A549 (cell line): ENCODE results near the gene HOXA13. TPM values are rescaled to one million over a fixed set of nuclear protein-coding genes. Genes with fewer than 3 reads are reported as not detected.

Source experiments
- ATAC-seq, 2 experiments: fragments of 200-7000 bp in 1 of 2; fragments of >200 bp in 1 of 2; cut with Nextera tagmentation in 1 of 2; cut with Tn5 transposase in 1 of 2; 3 replicates each; pipeline versions ENCODE4 v1.8.0 to v1.9.1; 2018 to 2020; ENCODE audit warnings: mild to moderate bottlenecking in 1 of 2, moderate library complexity in 1 of 2
- CTCF ChIA-PET: fragments of 300-600 bp; sonication (Branson Sonifier 250); formaldehyde crosslinking; extraction: SDS; loops from one replicate; lab custom pipeline; 2021; ENCODE audit warnings: antibody characterized with exemption, inconsistent platforms; lab: Yijun Ruan, JAX
- POLR2A ChIA-PET: fragments of 350-600 bp; formaldehyde crosslinking; extraction: SDS; loops from one replicate; lab custom pipeline; 2021; ENCODE audit warnings: antibody characterized with exemption, inconsistent platforms; lab: Yijun Ruan, JAX
- DNase-seq, 2 experiments: peaks; one replicate each; pipeline versions ENCODE4 v3.0.0 to v3.0.0-alpha.2; 2011 to 2016; ENCODE audit warnings: low read depth in 1 of 2, low spot score in 1 of 2
- FAIRE-seq: peaks from 2 replicates; lab custom pipeline; 2011; peaks lifted over from hg19 to GRCh38; lab: Jason Lieb, UNC
- H3K27ac ChIP-seq, 2 experiments: fragments of >200 bp; sonication (Bioruptor Twin); formaldehyde crosslinking; 3 replicates each; pipeline ENCODE4 v1.5.1; 2016 to 2017
- H3K4me1 ChIP-seq: fragments of >200 bp; sonication (Bioruptor Twin); formaldehyde crosslinking; 3 replicates; pipeline ENCODE4 v1.6.1; 2016
- H3K4me2 ChIP-seq: fragments of >200 bp; sonication (Bioruptor Twin); formaldehyde crosslinking; 3 replicates; pipeline ENCODE4 v1.6.1; 2016
- H3K4me3 ChIP-seq: fragments of >200 bp; sonication (Bioruptor Twin); formaldehyde crosslinking; 3 replicates; pipeline ENCODE4 v1.5.1; 2016
- H3K9me3 ChIP-seq: fragments of >200 bp; sonication (Bioruptor Twin); formaldehyde crosslinking; 3 replicates; pipeline ENCODE4 v1.6.1; 2016
- BCL3 ChIP-seq: fragments of >200 bp; sonication (Bioruptor Twin); formaldehyde crosslinking; IDR thresholded peaks from 3 replicates; pipeline ENCODE4 v1.6.1; 2016
- BHLHE40 ChIP-seq: IDR thresholded peaks from 2 replicates; pipeline ENCODE4 v1.6.1; 2012; ENCODE audit warnings: low read depth, low read length, inconsistent platforms
- CEBPB ChIP-seq, 2 experiments: fragments of >200 bp in 1 of 2; sonication (Bioruptor Twin) in 1 of 2; formaldehyde crosslinking in 1 of 2; IDR thresholded peaks; 2 replicates each; pipeline ENCODE4 v1.6.1; 2012 to 2016
- CHD2 ChIP-seq: fragments of 150-350 bp; IDR thresholded peaks from 2 replicates; pipeline ENCODE4 v1.6.1; 2014; ENCODE audit warnings: low read length; ENCODE audit not compliant: partially characterized antibody
- CHD4 ChIP-seq: fragments of 200-600 bp; sonication (generic); IDR thresholded peaks from 2 replicates; pipeline ENCODE4 v1.6.1; 2016; ENCODE audit warnings: antibody characterized with exemption, mild to moderate bottlenecking, borderline replicate concordance
- CTCF ChIP-seq: fragments of >200 bp; sonication (Bioruptor Twin); formaldehyde crosslinking; IDR thresholded peaks from 3 replicates; pipeline ENCODE4 v1.5.1; 2016
- E2F6 ChIP-seq: IDR thresholded peaks from 2 replicates; pipeline ENCODE4 v1.6.1; 2012; ENCODE audit warnings: low read depth, borderline replicate concordance
- EHMT2 ChIP-seq: fragments of 200-600 bp; sonication (generic); IDR thresholded peaks from 2 replicates; pipeline ENCODE4 v1.6.1; 2016; ENCODE audit warnings: antibody characterized with exemption, low read depth, mild to moderate bottlenecking, moderate library complexity
- FOXS1 ChIP-seq: fragments of 250-450 bp; sonication (Bioruptor Pico); IDR thresholded peaks from 2 replicates; pipeline ENCODE4 v1.5.0; 2020; ENCODE audit warnings: mild to moderate bottlenecking, moderate library complexity
- HMGXB4 ChIP-seq: fragments of 250-450 bp; sonication (Bioruptor Pico); IDR thresholded peaks from 2 replicates; pipeline ENCODE4 v1.5.0; 2021; ENCODE audit warnings: mild to moderate bottlenecking, moderate library complexity, borderline replicate concordance
- HOXB13 ChIP-seq: fragments of 250-450 bp; sonication (Bioruptor Pico); IDR thresholded peaks from 2 replicates; pipeline ENCODE4 v1.5.0; 2020; ENCODE audit warnings: low read depth, mild to moderate bottlenecking, moderate library complexity
- JUN ChIP-seq, 2 experiments: fragments of >200 bp; sonication (Bioruptor Twin); formaldehyde crosslinking; IDR thresholded peaks; 2 replicates in 1 of 2; 3 replicates in 1 of 2; pipeline ENCODE4 v1.6.1; 2016 to 2017
- RARB ChIP-seq: fragments of 250-450 bp; sonication (Bioruptor Pico); IDR thresholded peaks from 2 replicates; pipeline ENCODE4 v1.8.0; 2021; ENCODE audit warnings: mild to moderate bottlenecking, moderate library complexity
- REST ChIP-seq: fragments of 200-600 bp; sonication (generic); IDR thresholded peaks from 2 replicates; pipeline ENCODE4 v1.6.1; 2016; ENCODE audit warnings: antibody characterized with exemption, mild to moderate bottlenecking, moderate library complexity
- SMC3 ChIP-seq: fragments of >200 bp; sonication (Bioruptor Twin); formaldehyde crosslinking; IDR thresholded peaks from 3 replicates; pipeline ENCODE4 v1.6.1; 2018; ENCODE audit warnings: inconsistent platforms
- SREBF2 ChIP-seq: fragments of 450-650 bp; IDR thresholded peaks from 2 replicates; pipeline ENCODE4 v1.6.1; 2014; ENCODE audit warnings: mild to moderate bottlenecking, moderate library complexity
- TFCP2L1 ChIP-seq: fragments of 250-450 bp; sonication (Bioruptor Pico); IDR thresholded peaks from 2 replicates; pipeline ENCODE4 v1.5.0; 2021; ENCODE audit warnings: mild to moderate bottlenecking
- TP53 ChIP-seq: fragments of 250-450 bp; sonication (Bioruptor Pico); IDR thresholded peaks from 2 replicates; pipeline ENCODE4 v1.5.0; 2021; ENCODE audit warnings: mild to moderate bottlenecking, moderate library complexity
- ZC3H11A ChIP-seq: fragments of 450-650 bp; IDR thresholded peaks from 2 replicates; pipeline ENCODE4 v1.6.1; 2014; ENCODE audit warnings: antibody characterized with exemption, mild to moderate bottlenecking
- ZFP36 ChIP-seq: fragments of 450-650 bp; IDR thresholded peaks from 2 replicates; pipeline ENCODE4 v1.6.1; 2014; ENCODE audit warnings: borderline replicate concordance; ENCODE audit not compliant: partially characterized antibody
- ZNF302 ChIP-seq: fragments of 250-450 bp; sonication (Bioruptor Pico); IDR thresholded peaks from 2 replicates; pipeline ENCODE4 v1.9.0; 2021; ENCODE audit warnings: inconsistent platforms, mild to moderate bottlenecking, moderate library complexity
- WGBS: methylation state at CpG from one replicate; pipeline ENCODE4 v1.1.6; 2017; ENCODE audit errors: missing lambda C conversion rate; 5-methylcytosine and 5-hydroxymethylcytosine counted together
- polyA plus RNA-seq, 4 experiments: library from polyadenylated mRNA; depleted of rRNA in 3 of 4; stranded (reverse); fragments of >200 nt; fragmentation: RNase III in 1 of 4; extraction: RNeasy Plus Mini Kit Qiagen cat#74134 plus additional on column Dnase treatment in 1 of 4; gene quantifications; 2 replicates in 3 of 4; 3 replicates in 1 of 4; pipeline ENCODE4 v1.2.3, GENCODE V29; 2011 to 2017

The HOXA13 gene
- polyA plus RNA-seq, 2 of the 4 experiments (the other 2 are of a cell fraction), result 2.2 to 2.7 TPM

GRCh38 chr7:27221201-27221797 lies 21.4 kb upstream of the HOXA13 start:
- H3K4me3 ChIP-seq, result no peak overlapping the region
- H3K27ac ChIP-seq, result no peak overlapping the region
- ChIA-PET POLR2A (no interaction called here), CTCF (interaction anchor here (8.1 kb wide), 1 partner anchor 11 kb away, joined by 48 read pairs; no protein-coding TSS in a partner anchor)
- no peak overlapping the region for H3K4me2 ChIP-seq
- no peaks in the 10 kb centered on the region for H3K9me3 ChIP-seq
- 73% methylated on average over 3 of the region's 3 CpGs for WGBS
- FAIRE-seq (no peak), DNase-seq (no peak), ATAC-seq (no peak)
- no peaks in the 10 kb centered on the region for H3K4me1 ChIP-seq
- no peak for TF ChIP-seq TFCP2L1 (CRISPR knock-in tag)
- TF ChIP-seq BCL3, result no peak
- no peak for TF ChIP-seq E2F6
- no peak for TF ChIP-seq HOXB13 (CRISPR knock-in tag)
- TF ChIP-seq CEBPB (IDR thresholded peaks at IDR 0.05), result no peak
- TF ChIP-seq SMC3, result no peak
- no peak for TF ChIP-seq CTCF
- no peak for TF ChIP-seq RARB (CRISPR knock-in tag)
- no peak for TF ChIP-seq SREBF2
- TF ChIP-seq JUN (IDR thresholded peaks at IDR 0.05), result no peak
- no peak for TF ChIP-seq ZC3H11A

- TF ChIP-seq HMGXB4 (CRISPR knock-in tag), result no peak
- TF ChIP-seq, all 56 proteins: peak for 0
- Histone ChIP-seq H3K4me1 (no peaks in the 10 kb centered on the region), H3K4me3 (no peak overlapping the region), H3K4me2 (no peak overlapping the region), H3K27ac (no peak overlapping the region), H3K9me3 (no peaks in the 10 kb centered on the region)
- DNase-seq, result no peak
- ChIA-PET POLR2A (no interaction called here), CTCF (interaction anchor here (1.7 to 2.9 kb wide), 2 partner anchors 10 to 25 kb away, joined by 5 to 10 read pairs; no protein-coding TSS in a partner anchor)
- FAIRE-seq, result no peak
- no peak for ATAC-seq
- WGBS, result 93% methylated on average over 45 of the region's 45 CpGs
Observed at GRCh38 chr7:27220440-27220955, 20.6 kb upstream of the HOXA13 start.

- no peak overlapping the region for H3K4me3 ChIP-seq
- FAIRE-seq, result no peak
- POLR2A ChIA-PET, result no interaction called here
- no peak overlapping the region for H3K4me2 ChIP-seq
- 56% methylated on average over 4 of the region's 4 CpGs for WGBS
- no peaks in the 10 kb centered on the region for H3K9me3 ChIP-seq
- no peaks in the 10 kb centered on the region for H3K4me1 ChIP-seq
- TF ChIP-seq HMGXB4 (CRISPR knock-in tag) (no peak), ZFP36 (no peak), REST (no peak), BHLHE40 (no peak), ZNF302 (CRISPR knock-in tag) (no peak), TP53 (no peak), CHD4 (no peak), EHMT2 (no peak), CHD2 (no peak), JUN (IDR thresholded peaks at IDR 0.05) (no peak), FOXS1 (CRISPR knock-in tag) (no peak)
- TF ChIP-seq, all 56 proteins: peak for 0
- ATAC-seq (no peak; a peak in 1 of 6 replicates), DNase-seq (no peak)
- no peak overlapping the region for H3K27ac ChIP-seq
- CTCF ChIA-PET, result interaction anchor here (1.7 to 2.9 kb wide), 2 partner anchors 9 to 24 kb away, joined by 5 to 10 read pairs; no protein-coding TSS in a partner anchor
Observed at GRCh38 chr7:27219821-27220220, 19.9 kb upstream of the HOXA13 start.
